Activated CD4-positive, alpha-beta memory T cell treated with anti-CD3 and anti-CD28 coated beads, Interleukin-2, amount 10 ng/mL, durations not matched to agents 7 days and 5 days (primary cell): ENCODE data around the gene PI16. TPM values are rescaled to one million over a fixed set of nuclear protein-coding genes. Genes with fewer than 3 reads are reported as not detected.

Source experiments
- CTCF ChIA-PET: fragments of 350-600 bp; sonication (Branson Sonifier 250); formaldehyde crosslinking; loops from one replicate; lab custom pipeline; 2021; ENCODE audit warnings: antibody characterized with exemption, inconsistent platforms; lab: Charles Lee
- POLR2A ChIA-PET: fragments of 350-600 bp; sonication (Branson Sonifier 250); formaldehyde crosslinking; loops from one replicate; lab custom pipeline; 2021; ENCODE audit warnings: antibody characterized with exemption; lab: Charles Lee
- DNase-seq: peaks from one replicate; pipeline ENCODE4 v3.0.0-alpha.2; 2020
- H3K27ac Mint-ChIP-seq: one replicate; pipeline ENCODE4 v1.8.0; 2021; ENCODE audit warnings: mild to moderate bottlenecking, mixed read lengths
- H3K27me3 Mint-ChIP-seq: one replicate; pipeline ENCODE4 v1.8.0; 2021; ENCODE audit warnings: mixed read lengths
- H3K36me3 Mint-ChIP-seq: one replicate; pipeline ENCODE4 v1.8.0; 2021; ENCODE audit warnings: low read depth, mixed read lengths
- H3K4me1 Mint-ChIP-seq: one replicate; pipeline ENCODE4 v1.8.0; 2021; ENCODE audit warnings: mixed read lengths
- H3K4me3 Mint-ChIP-seq: one replicate; pipeline ENCODE4 v1.8.0; 2021; ENCODE audit warnings: mild to moderate bottlenecking, mixed read lengths
- H3K9me3 Mint-ChIP-seq: one replicate; pipeline ENCODE4 v1.8.0; 2021; ENCODE audit warnings: mixed read lengths
- total RNA-seq, 2 experiments: library from RNA; stranded (reverse); gene quantifications; one replicate each; pipeline ENCODE4 v1.2.3, GENCODE V29; 2021

Gene PI16
- total RNA-seq, 2 experiments from 2014 or later = 7.3 to 8.5 TPM

- H3K9me3 Mint-ChIP-seq = no peaks in the 10 kb centered on the region
- no peak for DNase-seq
- no peaks in the 10 kb centered on the region for H3K36me3 Mint-ChIP-seq
- H3K4me1 Mint-ChIP-seq = no peaks in the 10 kb centered on the region
- ChIA-PET CTCF (interaction anchor here (2.4 kb wide), 1 partner anchor 20 kb away, joined by 6 read pairs; no protein-coding TSS in a partner anchor), POLR2A (no interaction called here)
- H3K4me3 Mint-ChIP-seq = no peak overlapping the region
- H3K27me3 Mint-ChIP-seq = peaks cover 16% of the 10 kb centered on the region
- H3K27ac Mint-ChIP-seq = no peak overlapping the region
These were observed 43.5 kb downstream of the PI16 start for GRCh38 chr6:36997811-36998722.

- Mint-ChIP-seq H3K27me3 (peaks cover 12% of the 10 kb centered on the region), H3K9me3 (no peaks in the 10 kb centered on the region), H3K36me3 (no peaks in the 10 kb centered on the region), H3K27ac (no peak overlapping the region), H3K4me1 (no peaks in the 10 kb centered on the region), H3K4me3 (no peak overlapping the region)
- no peak for DNase-seq
- ChIA-PET CTCF (no interaction called here), POLR2A (no interaction called here)
These were observed 44.1 kb downstream of the PI16 start for GRCh38 chr6:36998723-36999038.

- DNase-seq = no peak
- POLR2A ChIA-PET = no interaction called here
- Mint-ChIP-seq H3K27me3 (peaks cover 8% of the 10 kb centered on the region), H3K9me3 (no peaks in the 10 kb centered on the region), H3K4me1 (no peaks in the 10 kb centered on the region), H3K36me3 (no peaks in the 10 kb centered on the region), H3K27ac (no peak overlapping the region), H3K4me3 (no peak overlapping the region)
- CTCF ChIA-PET = no interaction called here
These were observed 44.7 kb downstream of the PI16 start for GRCh38 chr6:36999061-36999750.

GRCh38 chr6:36999751-37000125, 45.2 kb downstream of the PI16 start:
- Mint-ChIP-seq H3K27me3 (peaks cover 7% of the 10 kb centered on the region), H3K9me3 (no peaks in the 10 kb centered on the region), H3K36me3 (no peaks in the 10 kb centered on the region), H3K4me3 (no peak overlapping the region), H3K27ac (no peak overlapping the region), H3K4me1 (no peaks in the 10 kb centered on the region)
- POLR2A ChIA-PET = no interaction called here
- DNase-seq = no peak
- CTCF ChIA-PET = no interaction called here

GRCh38 chr6:37004044-37004980, 49.8 kb downstream of the PI16 start:
- Mint-ChIP-seq H3K4me3 (no peak overlapping the region), H3K27me3 (no peaks in the 10 kb centered on the region), H3K4me1 (peaks cover 29% of the 10 kb centered on the region), H3K27ac (no peak overlapping the region), H3K36me3 (no peaks in the 10 kb centered on the region), H3K9me3 (no peaks in the 10 kb centered on the region)
- ChIA-PET POLR2A (no interaction called here), CTCF (no interaction called here)
- no peak for DNase-seq

- POLR2A ChIA-PET = interaction anchor here (1.7 to 2.9 kb wide), 4 partner anchors 13 to 130 kb away, joined by 5 to 15 read pairs (median 9); partner anchors contain the start of genes C6orf89, MTCH1 and PPIL1
- Mint-ChIP-seq H3K9me3 (no peaks in the 10 kb centered on the region), H3K4me1 (peaks cover 29% of the 10 kb centered on the region), H3K27ac (peak within 1 kb of the TSS; percentile 31), H3K36me3 (no peaks in the 10 kb centered on the region), H3K27me3 (no peaks in the 10 kb centered on the region), H3K4me3 (peak within 1 kb of the TSS; percentile 62)
- CTCF ChIA-PET = interaction anchor here (0.7 to 3.2 kb wide), 7 partner anchors 13 to 223 kb away, joined by 3 to 28 read pairs (median 5); partner anchors contain the start of genes C6orf89 and MTCH1
- DNase-seq = no peak
These were observed 50.7 kb downstream of the PI16 start, which contains the start of gene FGD2 for GRCh38 chr6:37005061-37005810. TSS of gene FGD2 (plus strand) at chr6:37005655. CDS start at chr6:37005818, 163 bp downstream.

- ChIA-PET CTCF (interaction anchor here (0.5 to 3.2 kb wide), 10 partner anchors 13 to 246 kb away, joined by 3 to 28 read pairs (median 4); partner anchors contain the start of genes C6orf89 and MTCH1), POLR2A (interaction anchor here (1.7 to 2.9 kb wide), 4 partner anchors 12 to 131 kb away, joined by 5 to 15 read pairs (median 9); partner anchors contain the start of genes C6orf89, MTCH1 and PPIL1)
- H3K4me3 Mint-ChIP-seq = peak overlapping the region; percentile 62
- peak overlapping the region; percentile 31 for H3K27ac Mint-ChIP-seq
- peaks cover 29% of the 10 kb centered on the region for H3K4me1 Mint-ChIP-seq
- no peaks in the 10 kb centered on the region for H3K36me3 Mint-ChIP-seq
- H3K27me3 Mint-ChIP-seq = no peaks in the 10 kb centered on the region
- no peaks in the 10 kb centered on the region for H3K9me3 Mint-ChIP-seq
- no peak for DNase-seq
These were observed 51.5 kb downstream of the PI16 start for GRCh38 chr6:37005827-37006567.

- Mint-ChIP-seq H3K27me3 (no peaks in the 10 kb centered on the region), H3K4me1 (peaks cover 29% of the 10 kb centered on the region), H3K9me3 (no peaks in the 10 kb centered on the region), H3K36me3 (no peaks in the 10 kb centered on the region), H3K27ac (no peak overlapping the region), H3K4me3 (peak overlapping the region; percentile 62)
- no peak for DNase-seq
- POLR2A ChIA-PET = interaction anchor here (0.8 to 2.9 kb wide), 7 partner anchors 12 to 131 kb away, joined by 3 to 15 read pairs (median 5); partner anchors contain the start of genes C6orf89, MTCH1 and PPIL1
- CTCF ChIA-PET = interaction anchor here (0.5 to 3.2 kb wide), 12 partner anchors 12 to 374 kb away, joined by 3 to 28 read pairs (median 4); partner anchors contain the start of genes C6orf89 and MTCH1
These were observed 52.3 kb downstream of the PI16 start for GRCh38 chr6:37006793-37007339.

GRCh38 chr6:37007340-37008043, 53.0 kb downstream of the PI16 start:
- Mint-ChIP-seq H3K4me3 (no peak overlapping the region), H3K9me3 (no peaks in the 10 kb centered on the region), H3K4me1 (peaks cover 29% of the 10 kb centered on the region), H3K36me3 (no peaks in the 10 kb centered on the region), H3K27me3 (no peaks in the 10 kb centered on the region), H3K27ac (no peak overlapping the region)
- POLR2A ChIA-PET = interaction anchor here (0.8 to 2.9 kb wide), 7 partner anchors 11 to 132 kb away, joined by 3 to 15 read pairs (median 5); partner anchors contain the start of genes C6orf89, MTCH1 and PPIL1
- CTCF ChIA-PET = interaction anchor here (0.6 to 3.2 kb wide), 9 partner anchors 11 to 373 kb away, joined by 3 to 28 read pairs (median 5); partner anchors contain the start of genes C6orf89 and MTCH1
- DNase-seq = no peak
